NCI-H2227 (cell line): ENCODE data around the gene ABL2.
A peak's percentile ranks its signal among the peaks of the same experiment; 100 is the strongest.
"Not testable (repeated sequence)": the region's sequence is repeated elsewhere in the genome, so short reads cannot be mapped to it uniquely, and the experiment has no call there.

ENCODE experiments used
- DNase-seq: peaks from one replicate; lab custom pipeline; 2025; ENCODE audit not compliant: unreplicated experiment; lab: John Stamatoyannopoulos, UW

ABL2 gene

GRCh38 chr1:179137617-179138255 lies 91.7 kb downstream of the ABL2 start:
- DNase-seq: no peak

GRCh38 chr1:179135707-179136106 lies 93.8 kb downstream of the ABL2 start:
- not testable (repeated sequence) for DNase-seq

- DNase-seq: not testable (repeated sequence)
Observed at GRCh38 chr1:179135168-179135567, 94.3 kb downstream of the ABL2 start.

GRCh38 chr1:179129702-179130473 lies 99.6 kb downstream of the ABL2 start:
- DNase-seq: no peak

GRCh38 chr1:179128520-179128919 lies 101.0 kb downstream of the ABL2 start:
- DNase-seq: no peak

- DNase-seq: no peak
Observed at GRCh38 chr1:179127163-179127895, 102.1 kb downstream of the ABL2 start.

- DNase-seq: no peak
Observed at GRCh38 chr1:179126338-179127060, 103.0 kb downstream of the ABL2 start.

GRCh38 chr1:179124873-179125272 lies 104.6 kb downstream of the ABL2 start:
- no peak for DNase-seq

- peak; percentile 23 for DNase-seq
Observed at GRCh38 chr1:179121159-179121938, 108.1 kb downstream of the ABL2 start.

GRCh38 chr1:179120736-179121135 lies 108.7 kb downstream of the ABL2 start:
- DNase-seq: no peak

GRCh38 chr1:179119513-179119912 lies 110.0 kb downstream of the ABL2 start:
- DNase-seq: no peak

GRCh38 chr1:179115181-179115580 lies 114.3 kb downstream of the ABL2 start:
- no peak for DNase-seq

- no peak for DNase-seq
Observed at GRCh38 chr1:179108644-179109043, 120.8 kb downstream of the ABL2 start.

GRCh38 chr1:179107706-179108629 lies 121.5 kb downstream of the ABL2 start:
- no peak for DNase-seq

- peak; percentile 17 for DNase-seq
Observed at GRCh38 chr1:179105393-179105792, 124.1 kb downstream of the ABL2 start.

GRCh38 chr1:179104611-179105250 lies 124.7 kb downstream of the ABL2 start:
- no peak for DNase-seq

- no peak for DNase-seq
Observed at GRCh38 chr1:179103999-179104398, 125.5 kb downstream of the ABL2 start.

GRCh38 chr1:179101566-179101965 lies 127.9 kb downstream of the ABL2 start:
- no peak for DNase-seq

GRCh38 chr1:179099891-179100290 lies 129.6 kb downstream of the ABL2 start:
- DNase-seq: no peak
